ENCODE results near the gene TNRC6A. TPM values are rescaled to one million over a fixed set of nuclear protein-coding genes. Genes with fewer than 3 reads are reported as not detected.

Gene TNRC6A
- total RNA-seq, 1 experiment from 2014 or later: 72.4 TPM

DNA sequence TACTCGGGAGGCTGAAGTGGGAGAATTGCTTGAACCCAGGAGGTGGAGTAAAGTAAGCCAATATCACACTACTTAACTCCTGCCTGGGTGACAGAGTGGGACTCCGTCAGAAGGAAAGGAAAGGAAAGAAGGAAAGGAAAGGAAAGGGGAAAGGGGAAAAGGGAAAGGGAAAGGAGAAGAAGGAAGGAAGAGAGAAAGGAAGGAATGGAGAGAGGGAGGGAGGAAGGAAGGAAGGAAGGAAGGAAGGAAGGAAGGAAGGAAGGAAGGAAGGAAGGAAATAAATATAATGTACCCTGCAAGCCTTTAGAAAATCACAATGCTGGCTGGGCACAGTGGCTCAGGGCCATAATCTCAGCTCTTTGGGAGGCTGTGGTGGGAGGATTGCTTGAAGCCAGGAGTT lies 143.6 kb downstream of the TNRC6A start:
- no peaks in the 10 kb centered on the region for H3K9me3 ChIP-seq (ENCODE audit: low read length)
- H4K20me1 ChIP-seq (ENCODE audit: insufficient read depth, low read depth, low read length): no peaks in the 10 kb centered on the region
- no peak overlapping the region for H3K27ac ChIP-seq (ENCODE audit: low read length)
- H3K4me3 ChIP-seq (ENCODE audit: low read length): no peak overlapping the region
- no peaks in the 10 kb centered on the region for H3K4me1 ChIP-seq (ENCODE audit: low read length)
- no peaks in the 10 kb centered on the region for H3K27me3 ChIP-seq (ENCODE audit: low read length)
- no peaks in the 10 kb centered on the region for H3K9me2 ChIP-seq (replicated peaks; ENCODE audit: insufficient read depth, low read length)
- H3K4me2 ChIP-seq (ENCODE audit: low read depth, low read length, poor library complexity, severe bottlenecking): no peak overlapping the region
- no peak overlapping the region for H3K9ac ChIP-seq (ENCODE audit: low read length)
- no peak for DNase-seq
- H3K36me3 ChIP-seq (ENCODE audit: insufficient read depth, low read length): no peaks in the 10 kb centered on the region
- H3K79me2 ChIP-seq (ENCODE audit: low read length): no peaks in the 10 kb centered on the region
- no peak overlapping the region for H2AFZ ChIP-seq (ENCODE audit: low read length)

DNA sequence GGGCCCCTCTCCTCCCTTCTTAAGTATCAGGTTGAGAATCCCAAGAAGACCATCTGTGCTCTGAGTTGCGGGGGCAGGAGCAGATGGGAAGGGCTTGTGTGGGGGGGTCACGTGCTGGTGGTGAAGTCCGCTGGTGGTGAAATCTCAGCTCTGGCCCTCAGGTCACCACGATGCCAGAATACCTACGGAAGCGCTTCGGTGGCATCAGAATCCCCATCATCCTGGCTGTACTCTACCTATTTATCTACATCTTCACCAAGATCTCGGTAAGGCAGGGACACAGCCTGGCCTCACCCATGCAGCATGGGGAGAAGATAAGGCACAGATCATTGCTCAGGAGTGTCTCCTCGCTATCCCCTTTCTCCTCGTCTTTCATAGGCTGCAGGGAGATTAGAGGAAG lies 146.0 kb downstream of the TNRC6A start:
- no peak overlapping the region for H3K4me2 ChIP-seq (ENCODE audit: low read depth, low read length, poor library complexity, severe bottlenecking)
- no peak overlapping the region for H3K4me3 ChIP-seq (ENCODE audit: low read length)
- no peaks in the 10 kb centered on the region for H3K9me3 ChIP-seq (ENCODE audit: low read length)
- no peak overlapping the region for H3K9ac ChIP-seq (ENCODE audit: low read length)
- DNase-seq: no peak
- no peak overlapping the region for H3K27ac ChIP-seq (ENCODE audit: low read length)
- no peaks in the 10 kb centered on the region for H3K27me3 ChIP-seq (ENCODE audit: low read length)
- H4K20me1 ChIP-seq (ENCODE audit: insufficient read depth, low read depth, low read length): no peaks in the 10 kb centered on the region
- no peaks in the 10 kb centered on the region for H3K79me2 ChIP-seq (ENCODE audit: low read length)
- no peaks in the 10 kb centered on the region for H3K4me1 ChIP-seq (ENCODE audit: low read length)
- no peak overlapping the region for H2AFZ ChIP-seq (ENCODE audit: low read length)
- H3K36me3 ChIP-seq (ENCODE audit: insufficient read depth, low read length): no peaks in the 10 kb centered on the region
- no peaks in the 10 kb centered on the region for H3K9me2 ChIP-seq (replicated peaks; ENCODE audit: insufficient read depth, low read length)

Other genes with a start within 250 kb of the TNRC6A start
- gene RBBP6, start 190.1 kb upstream of the TNRC6A start, total RNA-seq (2014; rRNA removed; shearing (Covaris generic); ENCODE audit: low replicate concordance): 25.7 and 45.5 TPM in 2 replicates
- 0.11 and 0.15 TPM in 2 replicates for gene SLC5A11, start 116.3 kb downstream of the TNRC6A start, total RNA-seq (2014; rRNA removed; shearing (Covaris generic); ENCODE audit: low replicate concordance)

All from Karpas-422 (cell line).